Osteoblast (primary cell): ENCODE data around the gene MYL4. TPM values are rescaled to one million over a fixed set of nuclear protein-coding genes. Genes with fewer than 3 reads are reported as not detected.

Experiments
- DNase-seq: peaks from one replicate; pipeline ENCODE4 v3.0.0; 2011; ENCODE audit warnings: low spot score, mixed read lengths; ENCODE audit not compliant: insufficient read length; ENCODE audit errors: missing footprints
- H2AFZ ChIP-seq: 2 replicates; pipeline ENCODE4 v1.6.0; 2011; ENCODE audit warnings: mild to moderate bottlenecking, low read length
- H3K27ac ChIP-seq: 2 replicates; pipeline ENCODE4 v1.5.1; 2011; ENCODE audit warnings: mild to moderate bottlenecking, low read depth, low read length, moderate library complexity
- H3K27me3 ChIP-seq: 2 replicates; pipeline ENCODE4 v1.6.0; 2012; ENCODE audit warnings: mild to moderate bottlenecking, control low read depth, inconsistent platforms, low read length, moderate library complexity; ENCODE audit not compliant: insufficient read depth
- H3K36me3 ChIP-seq: 2 replicates; pipeline ENCODE4 v1.5.1; 2011; ENCODE audit warnings: mild to moderate bottlenecking, low read length, control low read depth, moderate library complexity; ENCODE audit not compliant: insufficient read depth
- H3K4me1 ChIP-seq: 2 replicates; pipeline ENCODE4 v1.5.1; 2011; ENCODE audit warnings: mild to moderate bottlenecking, low read length, control low read depth, moderate library complexity; ENCODE audit not compliant: insufficient read depth
- H3K4me2 ChIP-seq: 2 replicates; pipeline ENCODE4 v1.6.0; 2011; ENCODE audit warnings: mild to moderate bottlenecking, low read length; ENCODE audit not compliant: insufficient read depth
- H3K4me3 ChIP-seq: fragments of 200-600 bp; sonication (generic); 3 replicates; pipeline ENCODE4 v1.5.1; 2012; ENCODE audit warnings: mild to moderate bottlenecking, low read length, inconsistent platforms; ENCODE audit not compliant: insufficient read depth
- H3K79me2 ChIP-seq: 2 replicates; pipeline ENCODE4 v1.6.0; 2012; ENCODE audit warnings: mild to moderate bottlenecking, low read length, control low read depth, inconsistent platforms; ENCODE audit not compliant: insufficient read depth
- H3K9me3 ChIP-seq: 2 replicates; pipeline ENCODE4 v1.5.1; 2011; ENCODE audit warnings: low read depth, low read length, control low read depth
- H4K20me1 ChIP-seq: 2 replicates; pipeline ENCODE4 v1.6.0; 2012; ENCODE audit warnings: mild to moderate bottlenecking, low read length, control low read depth; ENCODE audit not compliant: insufficient read depth
- CTCF ChIP-seq: IDR thresholded peaks from 2 replicates; pipeline ENCODE4 v1.5.1; 2011; ENCODE audit warnings: mild to moderate bottlenecking, low read depth, low read length, moderate library complexity; ENCODE audit errors: extremely low read depth
- total RNA-seq: library from RNA; depleted of rRNA; stranded (reverse); fragments of >200 nt; gene quantifications from 2 replicates; pipeline ENCODE4 v1.2.3, GENCODE V29; 2012

The MYL4 gene
- total RNA-seq, 1 donor, result 0.72 TPM

GRCh38 chr17:47229535-47230443 is 20.6 kb downstream of the MYL4 start:
- H2AFZ ChIP-seq, result peak overlapping the region; percentile 84
- H3K27me3 ChIP-seq, result no peaks in the 10 kb centered on the region
- H4K20me1 ChIP-seq, result no peaks in the 10 kb centered on the region
- no peaks in the 10 kb centered on the region for H3K9me3 ChIP-seq
- H3K27ac ChIP-seq, result peak overlapping the region; percentile 63
- peak overlapping the region; percentile 78 for H3K4me2 ChIP-seq
- no peaks in the 10 kb centered on the region for H3K79me2 ChIP-seq
- peaks cover 27% of the 10 kb centered on the region for H3K4me1 ChIP-seq
- H3K4me3 ChIP-seq, result peak overlapping the region; percentile 60
- TF ChIP-seq CTCF, result peak; percentile 100
- peak; percentile 90 for DNase-seq
- H3K36me3 ChIP-seq, result no peaks in the 10 kb centered on the region

- Histone ChIP-seq H3K79me2 (no peaks in the 10 kb centered on the region), H3K4me3 (no peak overlapping the region), H3K4me1 (peaks cover 16% of the 10 kb centered on the region), H3K36me3 (no peaks in the 10 kb centered on the region), H3K27ac (no peak overlapping the region), H3K27me3 (no peaks in the 10 kb centered on the region), H4K20me1 (no peaks in the 10 kb centered on the region), H2AFZ (no peak overlapping the region), H3K9me3 (no peaks in the 10 kb centered on the region), H3K4me2 (no peak overlapping the region)
- DNase-seq, result no peak
- no peak for TF ChIP-seq CTCF
These were observed 21.7 kb downstream of the MYL4 start for GRCh38 chr17:47230864-47231263.

GRCh38 chr17:47231334-47231733 is 22.2 kb downstream of the MYL4 start:
- TF ChIP-seq CTCF, result no peak
- no peak overlapping the region for H3K27ac ChIP-seq
- H2AFZ ChIP-seq, result no peak overlapping the region
- peaks cover 12% of the 10 kb centered on the region for H3K4me1 ChIP-seq
- H3K36me3 ChIP-seq, result no peaks in the 10 kb centered on the region
- no peaks in the 10 kb centered on the region for H4K20me1 ChIP-seq
- H3K9me3 ChIP-seq, result no peaks in the 10 kb centered on the region
- H3K27me3 ChIP-seq, result no peaks in the 10 kb centered on the region
- H3K79me2 ChIP-seq, result no peaks in the 10 kb centered on the region
- DNase-seq, result no peak
- no peak overlapping the region for H3K4me2 ChIP-seq
- H3K4me3 ChIP-seq, result no peak overlapping the region

GRCh38 chr17:47231866-47232265 is 22.7 kb downstream of the MYL4 start:
- Histone ChIP-seq H3K79me2 (no peaks in the 10 kb centered on the region), H3K27ac (no peak overlapping the region), H3K4me3 (no peak overlapping the region), H3K9me3 (no peaks in the 10 kb centered on the region), H3K27me3 (no peaks in the 10 kb centered on the region), H3K4me2 (no peak overlapping the region), H3K36me3 (no peaks in the 10 kb centered on the region), H2AFZ (no peak overlapping the region), H4K20me1 (no peaks in the 10 kb centered on the region), H3K4me1 (peaks cover 10% of the 10 kb centered on the region)
- TF ChIP-seq CTCF, result no peak
- no peak for DNase-seq
